C4-2B (cell line): ENCODE measurements around the gene DAB1.

ENCODE experiments used
- H3K27ac ChIP-seq: fragments of 450-650 bp; 2 replicates; pipeline ENCODE4 v1.5.1; 2017
- CTCF ChIP-seq: fragments of 450-650 bp; conservative IDR thresholded peaks from 2 replicates; pipeline ENCODE4 v1.5.1; 2017; ENCODE audit warnings: mild to moderate bottlenecking
- ZFX ChIP-seq: fragments of 450-650 bp; IDR thresholded peaks from 2 replicates; pipeline ENCODE4 v1.6.1; 2017

DAB1 gene

GRCh38 chr1:57058652-57059501 is 365.0 kb downstream of the DAB1 start:
- H3K27ac ChIP-seq = no peak overlapping the region
- TF ChIP-seq ZFX = no peak
- no peak for TF ChIP-seq CTCF

- TF ChIP-seq ZFX = no peak
- TF ChIP-seq CTCF = no peak
- no peak overlapping the region for H3K27ac ChIP-seq
These were observed 375.0 kb downstream of the DAB1 start for GRCh38 chr1:57048856-57049255.

GRCh38 chr1:57046462-57046861 is 377.4 kb downstream of the DAB1 start:
- no peak for TF ChIP-seq ZFX
- no peak for TF ChIP-seq CTCF

GRCh38 chr1:57041901-57042300 is 382.0 kb downstream of the DAB1 start:
- TF ChIP-seq CTCF (no peak), ZFX (no peak)
- H3K27ac ChIP-seq = no peak overlapping the region

More at GRCh38 chr1:57046462-57046861, 377.4 kb downstream of the DAB1 start:
- H3K27ac ChIP-seq = no peak overlapping the region

GRCh38 chr1:57040811-57041210 is 383.0 kb downstream of the DAB1 start:
- H3K27ac ChIP-seq = no peak overlapping the region
- TF ChIP-seq CTCF = no peak
- no peak for TF ChIP-seq ZFX

- TF ChIP-seq CTCF (no peak), ZFX (no peak)
- no peak overlapping the region for H3K27ac ChIP-seq
These were observed 386.9 kb downstream of the DAB1 start for GRCh38 chr1:57036641-57037579.

- TF ChIP-seq CTCF (no peak), ZFX (no peak)
- H3K27ac ChIP-seq = no peak overlapping the region
These were observed 389.1 kb downstream of the DAB1 start for GRCh38 chr1:57034713-57035112.
